ENCODE measurements around the gene SYNPO. TPM values are rescaled to one million over a fixed set of nuclear protein-coding genes. Genes with fewer than 3 reads are reported as not detected.

The SYNPO gene
- polyA plus RNA-seq, 12 donors: 21.9 to 45.2 (median 34.1) TPM; not detected in 1

GRCh38 chr5:150638488-150639376 lies 1.7 kb upstream of the SYNPO start:
- no peak for DNase-seq

DNA sequence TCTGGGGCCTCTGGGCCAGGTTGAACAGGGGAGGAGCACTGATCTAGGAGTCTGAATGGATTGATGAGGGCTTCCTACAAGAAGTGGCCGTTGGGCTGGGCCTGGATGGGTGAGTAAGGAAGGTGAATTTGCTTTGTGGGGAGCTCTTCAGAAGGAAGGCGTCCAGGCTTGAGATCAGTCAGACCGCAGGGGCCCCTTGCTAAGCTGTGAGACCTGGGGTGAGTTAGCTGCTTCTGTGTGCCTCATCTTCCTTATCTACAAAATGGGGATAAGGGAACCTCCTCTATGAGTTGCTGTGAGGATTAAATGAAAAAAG lies 1.1 kb upstream of the SYNPO start:
- DNase-seq: no peak

DNA sequence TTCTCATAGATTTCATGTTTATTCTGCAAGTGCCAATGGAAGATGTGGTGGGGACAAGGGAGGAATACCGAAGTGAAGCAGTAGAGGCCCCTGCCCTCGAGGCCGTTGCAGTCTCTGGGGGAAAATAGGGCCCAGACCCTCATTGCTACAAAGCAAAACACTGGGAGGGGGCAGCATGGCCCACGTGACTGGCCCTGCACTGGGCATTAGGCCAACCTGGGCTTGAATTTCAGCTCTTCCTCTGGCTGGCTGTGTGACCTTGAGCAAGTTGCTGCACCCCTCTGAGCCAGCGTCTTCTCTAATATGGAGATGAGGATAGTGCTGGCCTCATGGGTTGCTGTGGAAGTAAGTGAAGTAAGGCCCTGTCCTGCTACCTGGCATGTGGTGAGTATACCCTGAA lies 709 bp upstream of the SYNPO start:
- no peak for DNase-seq

DNA sequence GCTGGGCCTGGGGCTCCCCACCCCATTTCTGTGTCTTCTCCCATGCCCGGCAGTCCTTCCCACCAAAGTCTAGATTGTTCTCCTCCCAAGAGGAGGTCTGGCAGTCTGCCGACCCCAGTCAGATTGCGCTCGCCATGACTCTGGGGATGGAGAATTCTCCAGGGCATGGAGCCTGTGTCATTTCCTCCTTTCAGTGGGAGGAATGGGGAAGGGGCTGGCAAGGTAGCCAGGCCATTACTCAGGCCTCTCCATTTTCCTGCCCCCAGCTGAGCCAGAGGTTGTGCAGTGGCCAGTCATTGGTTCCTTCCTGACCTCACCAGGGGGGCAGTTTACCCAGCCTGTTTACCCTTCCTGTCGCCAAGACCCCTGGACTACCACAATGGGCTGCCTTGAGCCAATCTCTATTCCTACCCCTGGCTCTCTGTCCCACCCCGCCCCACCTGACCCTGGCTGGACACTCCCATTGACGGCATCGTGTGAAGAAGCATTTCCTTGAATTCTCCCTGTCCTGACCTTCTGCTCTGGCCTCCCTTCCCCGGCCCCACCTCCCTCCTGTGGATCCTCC lies 628 bp downstream of the SYNPO start:
- no peak for DNase-seq

GRCh38 chr5:150641824-150642566 lies 1.5 kb downstream of the SYNPO start:
- no peak for DNase-seq

- DNase-seq: no peak
These were observed 2.1 kb downstream of the SYNPO start for GRCh38 chr5:150642567-150642927.

- no peak for DNase-seq
These were observed 2.7 kb downstream of the SYNPO start for GRCh38 chr5:150642991-150643710.

DNA sequence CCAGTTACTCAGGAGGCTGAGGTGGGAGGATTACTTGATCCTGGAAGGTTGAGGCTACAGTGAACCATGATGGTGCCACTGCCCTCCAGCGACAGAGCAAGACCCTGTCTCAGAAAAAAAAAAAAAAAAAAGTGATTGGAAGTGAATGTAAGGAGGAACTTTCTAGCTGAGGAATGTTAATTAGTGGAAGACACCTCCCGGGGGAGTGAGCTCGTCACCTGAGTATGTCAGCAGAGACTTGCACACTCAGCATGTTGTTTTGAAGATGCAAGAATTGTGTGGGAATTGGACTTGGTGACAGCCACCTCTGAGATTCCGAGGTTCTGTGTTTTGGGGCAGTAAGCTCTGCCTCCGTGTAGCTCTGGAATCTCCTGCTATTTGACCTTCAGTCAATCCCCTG lies 3.6 kb downstream of the SYNPO start:
- DNase-seq: no peak

DNA sequence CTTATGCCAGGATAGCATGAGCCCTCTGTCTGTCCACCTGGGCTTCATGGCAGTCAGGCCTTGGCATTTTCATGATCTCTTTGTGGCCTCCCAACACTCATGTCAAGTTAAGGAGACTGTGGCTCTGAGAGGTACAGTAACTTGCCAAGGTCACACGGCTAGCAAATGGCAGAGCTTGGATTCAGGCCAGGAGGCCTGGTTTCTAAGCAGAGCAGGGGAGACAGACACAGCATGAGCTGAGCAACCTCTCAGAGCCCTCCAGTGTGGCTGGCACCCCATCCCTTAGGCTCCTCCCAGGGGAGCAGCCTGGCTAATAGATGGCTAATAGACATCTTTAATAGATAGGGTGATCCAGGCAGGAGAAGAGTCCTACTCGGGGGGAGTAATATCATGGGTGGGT lies 4.1 kb downstream of the SYNPO start:
- no peak for DNase-seq

DNA sequence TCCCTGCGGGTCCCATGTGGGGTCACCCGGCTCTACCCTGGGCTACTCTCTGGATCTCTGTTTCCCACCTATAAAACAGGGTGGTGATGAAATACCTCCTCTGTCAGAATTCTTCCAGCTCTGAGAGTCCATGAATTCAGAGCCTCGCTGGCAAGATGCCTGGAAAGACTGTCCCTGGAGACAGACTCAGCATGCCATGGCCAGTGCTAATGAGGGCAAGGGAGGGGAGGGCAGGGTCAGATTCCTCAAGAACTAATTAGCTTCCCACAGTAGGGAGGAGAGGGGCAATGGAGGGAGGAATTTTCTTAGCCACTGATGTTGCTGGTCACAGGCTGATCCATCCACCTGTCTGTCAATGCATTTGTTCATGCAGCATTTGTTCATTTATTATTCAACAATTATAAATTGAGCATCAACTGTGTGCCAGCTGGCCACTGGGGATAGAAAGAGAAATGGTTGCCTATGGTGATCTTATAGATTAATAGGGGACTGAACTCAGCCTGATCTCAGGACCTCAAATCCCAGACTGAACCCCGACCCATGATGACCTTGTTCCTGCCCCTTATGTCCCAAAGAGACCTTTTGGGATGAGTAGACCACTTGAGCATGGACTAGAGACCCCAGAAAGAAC lies 4.7 kb downstream of the SYNPO start:
- no peak for DNase-seq

GRCh38 chr5:150647275-150648251 lies 7.1 kb downstream of the SYNPO start:
- no peak for DNase-seq

DNA sequence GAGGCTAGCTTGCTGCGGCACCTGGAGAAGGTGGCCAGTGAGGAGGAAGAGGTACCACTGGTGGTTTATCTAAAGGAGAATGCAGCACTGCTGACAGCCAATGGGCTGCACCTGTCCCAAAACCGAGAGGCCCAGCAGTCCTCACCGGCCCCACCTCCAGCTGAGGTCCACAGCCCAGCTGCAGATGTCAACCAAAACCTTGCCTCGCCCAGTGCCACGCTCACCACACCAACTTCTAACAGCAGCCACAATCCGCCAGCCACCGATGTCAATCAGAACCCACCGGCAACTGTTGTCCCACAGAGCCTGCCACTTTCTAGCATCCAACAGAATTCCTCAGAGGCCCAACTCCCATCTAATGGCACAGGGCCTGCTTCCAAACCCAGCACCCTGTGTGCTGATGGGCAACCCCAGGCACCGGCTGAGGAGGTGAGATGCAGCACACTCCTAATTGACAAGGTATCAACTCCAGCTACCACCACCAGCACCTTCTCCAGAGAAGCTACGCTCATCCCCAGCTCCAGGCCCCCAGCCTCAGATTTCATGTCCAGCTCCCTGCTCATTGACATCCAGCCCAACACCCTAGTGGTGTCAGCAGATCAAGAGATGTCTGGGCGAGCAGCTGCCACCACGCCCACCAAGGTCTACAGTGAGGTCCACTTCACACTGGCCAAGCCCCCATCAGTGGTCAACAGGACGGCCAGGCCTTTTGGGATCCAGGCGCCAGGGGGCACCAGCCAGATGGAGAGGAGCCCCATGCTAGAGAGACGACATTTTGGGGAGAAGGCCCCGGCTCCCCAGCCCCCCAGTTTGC lies 8.0 kb downstream of the SYNPO start:
- no peak for DNase-seq

DNA sequence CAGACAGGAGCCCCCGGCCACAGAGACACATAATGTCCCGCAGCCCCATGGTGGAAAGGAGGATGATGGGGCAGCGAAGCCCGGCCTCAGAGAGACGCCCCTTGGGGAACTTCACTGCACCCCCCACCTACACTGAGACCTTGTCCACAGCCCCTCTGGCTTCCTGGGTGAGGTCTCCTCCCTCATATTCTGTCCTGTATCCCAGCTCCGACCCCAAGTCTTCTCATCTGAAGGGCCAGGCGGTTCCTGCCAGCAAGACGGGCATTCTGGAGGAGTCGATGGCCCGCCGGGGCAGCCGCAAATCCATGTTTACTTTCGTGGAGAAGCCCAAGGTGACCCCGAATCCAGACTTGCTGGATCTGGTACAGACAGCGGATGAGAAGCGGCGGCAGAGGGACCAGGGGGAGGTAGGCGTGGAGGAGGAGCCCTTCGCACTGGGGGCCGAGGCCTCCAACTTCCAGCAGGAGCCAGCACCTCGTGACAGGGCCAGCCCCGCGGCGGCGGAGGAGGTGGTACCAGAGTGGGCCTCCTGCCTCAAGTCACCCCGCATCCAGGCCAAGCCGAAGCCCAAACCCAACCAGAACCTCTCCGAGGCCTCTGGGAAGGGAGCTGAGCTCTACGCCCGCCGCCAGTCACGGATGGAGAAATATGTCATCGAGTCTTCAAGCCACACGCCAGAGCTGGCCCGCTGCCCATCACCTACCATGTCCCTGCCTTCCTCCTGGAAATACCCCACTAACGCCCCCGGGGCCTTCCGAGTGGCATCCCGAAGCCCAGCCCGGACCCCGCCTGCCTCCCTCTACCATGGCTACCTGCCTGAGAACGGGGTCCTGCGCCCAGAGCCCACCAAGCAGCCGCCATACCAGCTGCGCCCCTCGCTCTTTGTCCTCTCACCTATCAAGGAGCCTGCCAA lies 8.9 kb downstream of the SYNPO start:
- no peak for DNase-seq

DNA sequence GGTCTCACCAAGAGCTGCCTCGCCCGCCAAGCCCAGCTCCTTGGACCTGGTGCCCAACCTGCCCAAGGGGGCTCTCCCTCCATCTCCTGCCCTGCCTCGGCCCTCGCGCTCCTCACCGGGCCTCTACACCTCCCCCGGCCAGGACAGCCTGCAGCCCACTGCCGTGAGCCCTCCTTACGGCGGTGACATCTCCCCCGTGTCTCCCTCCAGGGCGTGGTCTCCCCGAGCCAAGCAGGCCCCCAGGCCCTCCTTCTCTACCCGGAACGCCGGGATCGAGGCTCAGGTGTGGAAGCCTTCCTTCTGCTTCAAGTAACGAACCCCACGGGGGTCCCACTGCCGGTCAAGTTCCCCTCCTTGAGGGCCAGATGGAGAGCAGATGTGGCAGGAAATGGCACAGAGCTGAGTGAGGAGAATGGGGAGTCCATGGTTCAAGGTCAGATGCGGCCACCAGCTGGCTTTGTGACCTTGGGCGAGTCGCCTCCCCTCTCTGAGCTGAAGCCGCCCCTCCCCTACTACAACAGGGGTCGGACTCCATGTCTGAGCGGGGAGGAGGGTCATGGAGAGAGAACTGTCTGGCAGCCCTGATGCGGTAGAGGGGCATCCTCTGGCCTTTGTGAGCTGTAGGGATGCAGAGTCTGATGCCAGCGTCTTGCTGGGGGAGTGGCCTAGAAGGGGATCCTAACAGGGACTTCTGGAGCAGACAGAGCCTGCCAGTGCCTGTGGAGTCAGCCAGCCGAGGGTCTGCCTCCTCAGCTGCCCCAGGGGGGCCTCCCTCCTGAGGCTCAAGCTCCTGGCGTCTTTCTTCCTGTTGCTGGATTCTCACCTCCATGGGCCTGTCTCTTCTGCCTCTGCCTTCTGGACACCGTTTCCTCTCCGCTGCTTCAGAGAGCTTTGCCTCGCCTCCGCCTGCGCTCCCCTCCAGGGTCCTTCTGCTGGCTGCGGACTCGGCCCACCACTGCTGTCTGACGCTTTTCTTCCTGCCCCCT lies 9.9 kb downstream of the SYNPO start:
- no peak for DNase-seq

- DNase-seq: no peak
These were observed 10.9 kb downstream of the SYNPO start for GRCh38 chr5:150651382-150651781.

GRCh38 chr5:150651924-150652671 lies 11.6 kb downstream of the SYNPO start:
- DNase-seq: no peak

Data from muscle of arm (tissue), 12 donors.